MM.1S (cell line): ENCODE measurements around the gene PTGIS.
A peak's percentile ranks its signal among the peaks of the same experiment; 100 is the strongest.

Source experiments
- DNase-seq: peaks from one replicate; pipeline ENCODE4 v3.0.0-alpha.2; 2015
- H2AFZ ChIP-seq: fragments of 300-600 bp; sonication (generic); 2 replicates; pipeline ENCODE4 v1.6.0; 2016; ENCODE audit warnings: antibody characterized with exemption, low read length
- H3F3A ChIP-seq: fragments of 300-600 bp; sonication (generic); 2 replicates; pipeline ENCODE4 v1.6.1; 2016; ENCODE audit warnings: mild to moderate bottlenecking, antibody characterized with exemption, low read length, moderate library complexity, mixed read lengths; ENCODE audit not compliant: insufficient read depth
- H3K27ac ChIP-seq: fragments of 300-600 bp; sonication (generic); 2 replicates; pipeline ENCODE4 v1.5.1; 2016; ENCODE audit warnings: mild to moderate bottlenecking, low read length
- H3K27me3 ChIP-seq: fragments of 300-600 bp; sonication (generic); replicated peaks from 2 replicates; pipeline ENCODE4 v1.6.0; 2016; ENCODE audit warnings: low read length; ENCODE audit not compliant: insufficient read depth
- H3K36me3 ChIP-seq: fragments of 300-600 bp; sonication (generic); replicated peaks from 2 replicates; pipeline ENCODE4 v1.6.1; 2016; ENCODE audit warnings: mild to moderate bottlenecking, low read length, mixed read lengths; ENCODE audit not compliant: insufficient read depth
- H3K4me1 ChIP-seq: fragments of 300-600 bp; sonication (generic); 2 replicates; pipeline ENCODE4 v1.6.1; 2016; ENCODE audit warnings: low read length, mixed read lengths
- H3K4me2 ChIP-seq: fragments of 300-600 bp; sonication (generic); 2 replicates; pipeline ENCODE4 v1.6.0; 2016; ENCODE audit warnings: low read depth, low read length
- H3K4me3 ChIP-seq: fragments of 300-600 bp; sonication (generic); 2 replicates; pipeline ENCODE4 v1.5.1; 2016; ENCODE audit warnings: low read length, mixed read lengths
- H3K79me2 ChIP-seq: fragments of 300-600 bp; sonication (generic); 2 replicates; pipeline ENCODE4 v1.6.1; 2016; ENCODE audit warnings: mixed run types, low read length, mixed read lengths
- H3K9ac ChIP-seq: fragments of 300-600 bp; sonication (generic); 2 replicates; pipeline ENCODE4 v1.6.1; 2016; ENCODE audit warnings: low read length, mixed read lengths
- H3K9me2 ChIP-seq: fragments of 300-600 bp; sonication (generic); replicated peaks from 2 replicates; pipeline ENCODE4 v1.6.1; 2016; ENCODE audit warnings: mild to moderate bottlenecking, low read length, mixed read lengths; ENCODE audit not compliant: insufficient read depth
- H3K9me3 ChIP-seq: fragments of 300-600 bp; sonication (generic); replicated peaks from 2 replicates; pipeline ENCODE4 v1.6.1; 2016; ENCODE audit warnings: mild to moderate bottlenecking, low read length, mixed read lengths; ENCODE audit not compliant: insufficient read depth
- H4K20me1 ChIP-seq: fragments of 300-600 bp; sonication (generic); 2 replicates; pipeline ENCODE4 v1.6.1; 2016; ENCODE audit warnings: mild to moderate bottlenecking, low read length, moderate library complexity, mixed read lengths; ENCODE audit not compliant: insufficient read depth
- CTCF ChIP-seq: fragments of 300-600 bp; sonication (generic); IDR thresholded peaks from 2 replicates; pipeline ENCODE4 v1.5.1; 2016; ENCODE audit warnings: antibody characterized with exemption, low read length, mixed read lengths
- EZH2 ChIP-seq: fragments of 300-600 bp; sonication (generic); optimal IDR thresholded peaks from 2 replicates; pipeline ENCODE3; 2017; ENCODE audit warnings: low read depth, mild to moderate bottlenecking, antibody characterized with exemption, low read length, mixed read lengths
- EZH2phosphoT487 ChIP-seq: fragments of 300-600 bp; sonication (generic); IDR thresholded peaks from 2 replicates; pipeline ENCODE4 v1.6.1; 2018; ENCODE audit warnings: antibody characterized with exemption, low read length

PTGIS gene

GRCh38 chr20:49545572-49545971 is 22.4 kb downstream of the PTGIS start:
- TF ChIP-seq EZH2 (no peak), CTCF (peak; percentile 35)
- no peak for DNase-seq

GRCh38 chr20:49544535-49544934 is 23.4 kb downstream of the PTGIS start:
- H3K79me2 ChIP-seq, result no peaks in the 10 kb centered on the region
- no peaks in the 10 kb centered on the region for H3K9me3 ChIP-seq
- no peaks in the 10 kb centered on the region for H3K9me2 ChIP-seq
- H3K4me3 ChIP-seq, result no peak overlapping the region
- no peaks in the 10 kb centered on the region for H3F3A ChIP-seq
- H3K36me3 ChIP-seq, result no peaks in the 10 kb centered on the region
- H3K4me2 ChIP-seq, result no peak overlapping the region
- no peaks in the 10 kb centered on the region for H4K20me1 ChIP-seq
- DNase-seq, result no peak
- no peak overlapping the region for H2AFZ ChIP-seq
- H3K27me3 ChIP-seq, result no peaks in the 10 kb centered on the region
- H3K27ac ChIP-seq, result no peak overlapping the region
- TF ChIP-seq EZH2phosphoT487 (no peak), CTCF (no peak), EZH2 (no peak)
- no peaks in the 10 kb centered on the region for H3K4me1 ChIP-seq
- H3K9ac ChIP-seq, result no peak overlapping the region

More at GRCh38 chr20:49545572-49545971, 22.4 kb downstream of the PTGIS start:
- Histone ChIP-seq H3K9me2 (no peaks in the 10 kb centered on the region), H3K27me3 (no peaks in the 10 kb centered on the region), H3K4me1 (peaks cover 9% of the 10 kb centered on the region; the same call in 1 of the 2 replicates), H3K36me3 (no peaks in the 10 kb centered on the region), H3K79me2 (no peaks in the 10 kb centered on the region), H4K20me1 (no peaks in the 10 kb centered on the region), H3K4me3 (no peak overlapping the region), H3K9ac (no peak overlapping the region), H3K9me3 (no peaks in the 10 kb centered on the region), H3F3A (no peaks in the 10 kb centered on the region), H2AFZ (no peak overlapping the region), H3K4me2 (no peak overlapping the region), H3K27ac (no peak overlapping the region)

- Histone ChIP-seq H3K9me3 (no peaks in the 10 kb centered on the region), H3K9me2 (no peaks in the 10 kb centered on the region), H2AFZ (no peak overlapping the region), H3K27me3 (no peaks in the 10 kb centered on the region), H3K9ac (no peak overlapping the region), H3K79me2 (no peaks in the 10 kb centered on the region), H3K4me2 (no peak overlapping the region), H3F3A (no peaks in the 10 kb centered on the region), H3K4me3 (no peak overlapping the region), H3K36me3 (no peaks in the 10 kb centered on the region), H3K4me1 (no peaks in the 10 kb centered on the region), H4K20me1 (no peaks in the 10 kb centered on the region), H3K27ac (no peak overlapping the region)
- no peak for DNase-seq
- TF ChIP-seq EZH2 (no peak), CTCF (no peak), EZH2phosphoT487 (no peak)
Observed at GRCh38 chr20:49543858-49544437, 24.0 kb downstream of the PTGIS start.
